ENCODE data around the gene TMEM115. TPM values are rescaled to one million over a fixed set of nuclear protein-coding genes. Genes with fewer than 3 reads are reported as not detected.

TMEM115 gene
- total RNA-seq, 2 donors from 2014 or later, result 73.0 to 76.7 TPM

- no peaks in the 10 kb centered on the region for H3K4me1 ChIP-seq (replicated peaks)
- no peaks in the 10 kb centered on the region for H3K36me3 ChIP-seq
- H3K27me3 ChIP-seq (replicated peaks; ENCODE audit: insufficient read depth), result no peaks in the 10 kb centered on the region
- no peak overlapping the region for H3K27ac ChIP-seq
- intact Hi-C loops (cut with DNase I), result no loop called here
- no peak overlapping the region for H3K4me3 ChIP-seq
- no peaks in the 10 kb centered on the region for H3K9me3 ChIP-seq
- WGBS, result 57% methylated on average over 12 of the region's 12 CpGs
- DNase-seq (ENCODE audit: low spot score), result no peak
- TF ChIP-seq POLR2AphosphoS5 (IDR thresholded peaks at IDR 0.05), result no peak
- TF ChIP-seq POLR2A (IDR thresholded peaks at IDR 0.05), result no peak
- no peak for TF ChIP-seq CTCF (IDR thresholded peaks at IDR 0.05)
These were observed 14.1 kb upstream of the TMEM115 start for GRCh38 chr3:50373146-50374051.

GRCh38 chr3:50372349-50372748 lies 13.0 kb upstream of the TMEM115 start:
- WGBS, result 65% methylated on average over 8 of the region's 8 CpGs
- TF ChIP-seq POLR2AphosphoS5 (IDR thresholded peaks at IDR 0.05) (no peak), POLR2A (IDR thresholded peaks at IDR 0.05) (no peak), CTCF (IDR thresholded peaks at IDR 0.05) (no peak)
- no peaks in the 10 kb centered on the region for H3K36me3 ChIP-seq
- H3K9me3 ChIP-seq, result no peaks in the 10 kb centered on the region
- no peak for DNase-seq (ENCODE audit: low spot score)
- no peak overlapping the region for H3K4me3 ChIP-seq
- H3K27ac ChIP-seq, result no peak overlapping the region
- H3K27me3 ChIP-seq (replicated peaks; ENCODE audit: insufficient read depth), result no peaks in the 10 kb centered on the region
- intact Hi-C loops (cut with DNase I), result no loop called here
- no peaks in the 10 kb centered on the region for H3K4me1 ChIP-seq (replicated peaks)

- Histone ChIP-seq H3K36me3 (no peaks in the 10 kb centered on the region), H3K4me1 (replicated peaks) (no peaks in the 10 kb centered on the region), H3K27ac (no peak overlapping the region), H3K4me3 (no peak overlapping the region), H3K9me3 (no peaks in the 10 kb centered on the region), H3K27me3 (replicated peaks; ENCODE audit: insufficient read depth) (no peaks in the 10 kb centered on the region)
- 87% methylated on average over 3 of the region's 3 CpGs for WGBS
- TF ChIP-seq POLR2A (IDR thresholded peaks at IDR 0.05), result no peak
- no peak for TF ChIP-seq CTCF (IDR thresholded peaks at IDR 0.05)
- no peak for TF ChIP-seq POLR2AphosphoS5 (IDR thresholded peaks at IDR 0.05)
- intact Hi-C loops (cut with DNase I), result no loop called here
- no peak for DNase-seq (ENCODE audit: low spot score)
These were observed 11.9 kb upstream of the TMEM115 start for GRCh38 chr3:50371133-50371685.

GRCh38 chr3:50370594-50370993 lies 11.3 kb upstream of the TMEM115 start:
- no peak overlapping the region for H3K27ac ChIP-seq
- WGBS, result 60% methylated on average over 14 of the region's 14 CpGs
- peaks cover 2% of the 10 kb centered on the region for H3K4me1 ChIP-seq (replicated peaks)
- no peak for DNase-seq (ENCODE audit: low spot score)
- no peak overlapping the region for H3K4me3 ChIP-seq
- TF ChIP-seq POLR2A (IDR thresholded peaks at IDR 0.05), result no peak
- no peak for TF ChIP-seq POLR2AphosphoS5 (IDR thresholded peaks at IDR 0.05)
- TF ChIP-seq CTCF (IDR thresholded peaks at IDR 0.05), result no peak
- H3K36me3 ChIP-seq, result no peaks in the 10 kb centered on the region
- no peaks in the 10 kb centered on the region for H3K9me3 ChIP-seq
- intact Hi-C loops (cut with DNase I), result no loop called here
- H3K27me3 ChIP-seq (replicated peaks; ENCODE audit: insufficient read depth), result no peaks in the 10 kb centered on the region

All from prostate gland (tissue), 2 donors.